ENCODE results near the gene PSME2.

- TF ChIP-seq EP300 (IDR thresholded peaks at IDR 0.05) (no peak), CTCF (IDR thresholded peaks at IDR 0.05) (no peak), POLR2A (IDR thresholded peaks at IDR 0.05) (no peak), POLR2AphosphoS5 (IDR thresholded peaks at IDR 0.05) (no peak)
These were observed 44.0 kb upstream of the PSME2 start for GRCh38 chr14:24190416-24190815.
